Stimulated activated naive CD8-positive, alpha-beta T cell treated with anti-CD3 and anti-CD28 coated beads, Interleukin-15, amount 100 ng/mL, for 72 hours (primary cell): ENCODE data around the gene COL18A1.
A peak's percentile ranks its signal among the peaks of the same experiment; 100 is the strongest.
"Not testable (repeated sequence)": the region's sequence is repeated elsewhere in the genome, so short reads cannot be mapped to it uniquely, and the experiment has no call there.

Experiments used
- ATAC-seq: fragments of 150-1000 bp; cut with Tn5 transposase; 2 replicates; pipeline ENCODE4 v1.10.0; 2021; ENCODE audit warnings: mild to moderate bottlenecking, moderate library complexity
- DNase-seq, 2 donors: peaks; one replicate each; pipeline ENCODE4 v3.0.0; 2021 to 2022
- H3K27ac Mint-ChIP-seq, 2 donors: one replicate each; pipeline ENCODE4 v1.8.0; 2022; ENCODE audit warnings: mild to moderate bottlenecking in 2 of 2, mixed read lengths in 2 of 2, moderate library complexity in 2 of 2
- H3K27me3 Mint-ChIP-seq: one replicate; pipeline ENCODE4 v1.8.0; 2022; ENCODE audit warnings: mixed read lengths
- H3K4me1 Mint-ChIP-seq: one replicate; pipeline ENCODE4 v1.8.0; 2022; ENCODE audit warnings: mild to moderate bottlenecking, mixed read lengths
- H3K4me3 Mint-ChIP-seq, 2 donors: one replicate each; pipeline ENCODE4 v1.8.0; 2022; ENCODE audit warnings: mild to moderate bottlenecking in 2 of 2, mixed read lengths in 2 of 2, moderate library complexity in 1 of 2
- H3K9me3 Mint-ChIP-seq, 2 donors: one replicate each; pipeline ENCODE4 v1.8.0; 2022; ENCODE audit warnings: mixed read lengths in 2 of 2

The COL18A1 gene

DNA sequence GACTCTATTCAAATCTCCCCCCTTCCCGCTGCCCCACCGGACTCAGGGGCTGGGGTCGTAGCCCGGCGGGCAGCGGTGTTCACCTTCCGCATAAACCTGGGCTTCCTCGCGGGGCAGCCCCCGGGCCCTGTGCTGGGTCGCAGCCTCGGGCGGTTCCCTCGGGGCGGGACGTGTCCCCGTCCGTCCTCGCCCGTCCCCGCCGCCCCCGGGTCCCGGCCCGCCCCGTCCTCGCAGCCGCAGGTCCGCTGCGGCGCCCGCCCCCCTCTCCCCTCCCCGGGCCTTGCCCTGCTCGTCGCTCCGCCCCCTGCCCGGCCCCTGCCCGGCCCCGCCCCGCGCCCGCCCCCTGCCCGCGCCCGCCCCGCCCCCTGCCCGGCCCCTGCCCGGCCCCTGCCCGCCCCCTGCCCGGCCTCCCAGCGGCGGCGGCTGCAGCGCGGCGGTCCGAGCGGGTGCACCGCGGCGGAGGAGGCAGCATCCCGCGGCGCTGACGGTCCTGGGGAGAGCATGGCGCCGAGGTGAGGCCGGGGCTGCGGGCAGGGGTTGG lies at the start of gene COL18A1:
Gene COL18A1 (plus strand): TSS at position 436 of the 541 bp plus-strand sequence. CDS start 66 bp downstream, at position 502.
- ATAC-seq (peak; percentile 66), DNase-seq (peak in 1 of 2 donors; percentile 17)
- Mint-ChIP-seq H3K4me1 (peaks cover 22% of the 10 kb centered on the region), H3K9me3 (peaks cover 0 to 10% of the 10 kb centered on the region in 2 donors), H3K27me3 (peaks cover 87% of the 10 kb centered on the region), H3K27ac (no peak within 1 kb of the TSS), H3K4me3 (peak within 1 kb of the TSS; percentile 81 to 83)

GRCh38 chr21:45355573-45355972 lies 49.4 kb upstream of the COL18A1 start:
- Mint-ChIP-seq H3K4me3 (no peak overlapping the region), H3K27ac (no peak overlapping the region), H3K4me1 (peaks cover 20% of the 10 kb centered on the region), H3K9me3 (no peaks in the 10 kb centered on the region), H3K27me3 (peaks cover 57% of the 10 kb centered on the region)
- ATAC-seq (no peak), DNase-seq (no peak)

DNA sequence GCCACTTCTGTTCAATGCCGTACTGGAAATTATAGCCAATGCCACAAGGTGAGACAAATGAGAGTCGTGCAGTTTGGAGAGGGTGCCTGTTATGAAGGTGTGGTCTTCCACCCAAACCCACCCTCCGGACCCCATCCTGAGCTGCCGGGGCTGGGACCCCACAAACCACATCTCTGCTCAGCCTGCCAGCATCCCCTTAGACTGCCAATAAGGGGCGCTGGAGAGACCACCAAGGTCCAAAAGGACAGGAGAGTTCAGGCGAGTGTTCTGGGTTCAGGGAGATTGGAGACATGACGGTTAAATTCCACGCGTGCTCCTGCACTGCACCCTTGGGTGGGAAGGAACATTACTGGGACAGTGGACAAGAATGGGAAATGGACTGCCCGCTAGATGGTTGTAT lies 48.7 kb upstream of the COL18A1 start:
- Mint-ChIP-seq H3K9me3 (no peaks in the 10 kb centered on the region), H3K4me1 (peaks cover 20% of the 10 kb centered on the region), H3K4me3 (no peak overlapping the region), H3K27ac (no peak overlapping the region), H3K27me3 (peaks cover 57% of the 10 kb centered on the region)
- no peak for DNase-seq
- no peak for ATAC-seq

GRCh38 chr21:45356653-45357435 lies 48.1 kb upstream of the COL18A1 start:
- DNase-seq, result no peak
- Mint-ChIP-seq H3K27me3 (peaks cover 57% of the 10 kb centered on the region), H3K4me1 (peaks cover 17% of the 10 kb centered on the region), H3K9me3 (no peaks in the 10 kb centered on the region), H3K27ac (no peak overlapping the region), H3K4me3 (no peak overlapping the region)
- ATAC-seq, result no peak

GRCh38 chr21:45357436-45358260 lies 47.3 kb upstream of the COL18A1 start:
- H3K27me3 Mint-ChIP-seq, result peaks cover 57% of the 10 kb centered on the region
- DNase-seq (no peak), ATAC-seq (no peak)
- no peak overlapping the region for H3K27ac Mint-ChIP-seq
- H3K4me3 Mint-ChIP-seq, result no peak overlapping the region
- H3K9me3 Mint-ChIP-seq, result no peaks in the 10 kb centered on the region
- H3K4me1 Mint-ChIP-seq, result peaks cover 15% of the 10 kb centered on the region

DNA sequence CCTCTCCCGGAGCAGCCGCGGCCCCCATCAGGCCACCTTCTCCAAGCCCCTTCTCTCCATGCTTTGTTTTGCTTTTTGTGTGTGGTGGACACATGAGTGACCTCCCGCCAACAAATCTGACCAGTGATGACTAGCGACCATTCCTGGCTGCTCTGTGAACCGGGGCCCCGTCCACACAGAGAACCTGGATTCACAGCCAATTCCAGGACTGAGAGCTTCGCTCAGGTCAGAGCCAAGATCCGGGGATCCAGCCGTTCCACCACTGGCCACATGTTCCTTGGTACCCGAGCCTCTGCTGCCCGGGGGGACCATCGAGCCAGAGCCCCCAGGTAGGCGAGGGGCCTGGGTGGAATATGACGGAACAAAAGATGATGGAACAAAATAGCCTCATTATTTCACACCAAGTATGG lies 46.7 kb upstream of the COL18A1 start:
- Mint-ChIP-seq H3K4me3 (no peak overlapping the region), H3K9me3 (no peaks in the 10 kb centered on the region), H3K27ac (no peak overlapping the region), H3K27me3 (peaks cover 54% of the 10 kb centered on the region), H3K4me1 (peaks cover 15% of the 10 kb centered on the region)
- no peak for ATAC-seq
- DNase-seq, result no peak

DNA sequence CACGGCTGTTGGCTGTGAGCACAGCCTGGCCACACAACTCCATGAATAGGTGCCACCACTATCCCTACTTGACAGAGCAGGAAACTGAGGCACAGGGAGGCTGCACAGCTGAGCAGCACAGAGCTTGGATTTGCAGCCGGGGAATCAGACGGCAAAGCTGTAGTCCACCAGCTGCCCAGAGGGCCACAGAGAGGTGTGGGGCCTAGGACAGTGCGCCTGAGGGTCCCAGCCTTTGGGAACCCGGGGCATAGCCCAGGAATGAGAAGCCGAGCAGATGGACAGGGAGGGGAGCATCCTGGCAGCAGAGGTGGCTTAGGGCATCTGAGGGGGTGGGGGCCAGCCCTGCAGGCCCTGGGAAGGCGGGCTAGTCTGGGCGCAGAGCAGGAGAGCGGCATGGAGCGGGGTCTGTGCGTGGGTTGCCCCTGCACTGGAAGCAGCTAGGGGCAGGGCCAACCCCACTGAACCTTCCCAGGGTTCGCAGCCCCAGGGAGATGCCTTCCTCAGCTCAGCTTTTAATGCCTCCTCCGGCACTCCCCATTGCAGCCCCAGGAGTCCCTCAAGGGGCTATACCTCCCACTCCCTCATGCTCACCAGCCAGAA lies 46.2 kb upstream of the COL18A1 start:
- no peaks in the 10 kb centered on the region for H3K9me3 Mint-ChIP-seq
- H3K4me3 Mint-ChIP-seq, result no peak overlapping the region
- ATAC-seq (no peak), DNase-seq (no peak)
- peaks cover 18% of the 10 kb centered on the region for H3K4me1 Mint-ChIP-seq
- H3K27me3 Mint-ChIP-seq, result peaks cover 50% of the 10 kb centered on the region
- no peak overlapping the region for H3K27ac Mint-ChIP-seq

- Mint-ChIP-seq H3K4me3 (no peak overlapping the region), H3K4me1 (peaks cover 26% of the 10 kb centered on the region)
- no peak for DNase-seq
Observed at GRCh38 chr21:45359451-45360217, 45.3 kb upstream of the COL18A1 start.

DNA sequence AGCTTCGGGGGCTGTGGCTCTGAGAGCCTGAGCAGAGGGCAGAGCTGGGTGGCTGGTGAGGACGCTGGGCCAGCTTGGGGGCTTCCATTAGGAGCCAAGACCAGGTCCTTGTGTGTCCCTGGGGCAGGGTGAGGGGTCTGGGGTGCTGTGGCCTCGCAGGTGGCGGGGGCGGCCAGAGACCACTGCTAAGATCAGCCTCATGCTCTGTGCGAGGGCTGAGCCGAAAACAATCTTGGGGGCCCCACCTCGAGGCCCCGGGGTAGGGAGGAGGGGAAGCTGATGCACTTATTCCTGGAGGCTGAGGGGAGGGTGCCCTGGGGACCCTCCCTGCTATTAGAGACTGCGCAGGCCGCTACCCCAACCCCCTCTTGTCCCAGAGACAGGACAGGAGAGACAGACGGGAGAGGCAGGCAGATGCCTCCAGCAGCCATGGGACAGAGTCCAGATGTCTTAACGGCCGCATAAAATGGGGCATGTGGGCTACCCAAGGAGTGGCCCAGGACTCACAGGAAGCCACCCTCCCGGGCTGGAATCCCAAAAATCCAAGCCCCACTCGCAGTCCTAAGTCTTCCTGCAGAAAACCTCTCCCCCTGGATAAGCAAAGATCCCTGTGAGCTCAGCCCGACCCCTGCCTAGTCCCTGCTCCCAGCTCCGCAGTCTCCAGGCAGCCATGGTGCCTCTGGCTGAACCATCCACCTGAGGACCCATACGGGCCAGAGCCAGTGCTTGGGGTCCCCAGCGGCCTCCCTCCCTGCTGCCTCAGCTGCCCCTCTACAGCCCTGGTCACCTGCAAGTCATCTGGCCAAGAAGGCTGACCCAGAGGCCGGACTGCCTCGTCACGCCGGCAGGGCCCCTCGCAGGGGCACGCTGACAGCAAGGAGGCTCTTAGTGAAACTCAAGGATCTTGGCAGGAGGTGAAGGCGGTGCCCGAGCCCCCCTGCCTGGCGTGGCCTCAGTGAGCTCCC lies 43.6 kb upstream of the COL18A1 start:
- Mint-ChIP-seq H3K27me3 (peaks cover 34% of the 10 kb centered on the region), H3K4me1 (peaks cover 13% of the 10 kb centered on the region)
- DNase-seq, result no peak

More at GRCh38 chr21:45359451-45360217, 45.3 kb upstream of the COL18A1 start:
- no peak overlapping the region for H3K27ac Mint-ChIP-seq
- peaks cover 49% of the 10 kb centered on the region for H3K27me3 Mint-ChIP-seq
- H3K9me3 Mint-ChIP-seq, result no peaks in the 10 kb centered on the region
- no peak for ATAC-seq

DNA sequence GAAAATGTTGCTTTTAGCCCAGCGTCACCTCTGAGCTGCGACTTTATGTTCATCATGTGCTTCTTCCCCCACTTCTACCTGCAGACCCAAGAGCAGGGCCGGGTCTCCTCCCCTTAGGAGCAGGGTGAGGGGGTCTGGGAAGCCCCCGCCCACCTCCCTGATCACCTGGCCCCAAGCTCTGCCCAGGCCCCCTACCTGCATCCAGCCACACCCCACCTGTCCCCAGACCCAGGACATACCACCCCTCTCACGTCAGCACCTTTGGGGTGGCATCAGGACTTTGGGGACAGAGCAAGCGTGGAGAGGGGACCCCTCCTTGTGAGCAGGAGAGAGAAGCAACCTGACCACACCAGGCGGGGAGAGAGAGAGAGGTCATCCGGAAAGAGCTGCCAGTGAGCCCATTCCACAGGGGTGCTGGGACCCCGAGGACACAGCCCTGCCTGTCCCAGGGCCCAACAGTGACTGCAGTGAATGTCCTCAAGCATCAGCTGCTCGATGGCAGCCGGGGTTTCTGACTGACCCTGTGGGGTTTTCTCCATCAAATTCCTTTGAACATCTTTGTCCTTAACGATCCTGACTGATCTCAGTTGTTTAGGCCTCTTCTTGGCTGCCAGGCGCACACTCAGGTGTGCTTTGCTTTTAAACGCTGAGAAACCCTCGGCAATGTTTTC lies 42.8 kb upstream of the COL18A1 start:
- no peak for ATAC-seq

More for the DNA sequence above, 43.6 kb upstream of the COL18A1 start:
- H3K9me3 Mint-ChIP-seq, result no peaks in the 10 kb centered on the region
- ATAC-seq, result no peak
- no peak overlapping the region for H3K4me3 Mint-ChIP-seq
- H3K27ac Mint-ChIP-seq, result no peak overlapping the region

DNA sequence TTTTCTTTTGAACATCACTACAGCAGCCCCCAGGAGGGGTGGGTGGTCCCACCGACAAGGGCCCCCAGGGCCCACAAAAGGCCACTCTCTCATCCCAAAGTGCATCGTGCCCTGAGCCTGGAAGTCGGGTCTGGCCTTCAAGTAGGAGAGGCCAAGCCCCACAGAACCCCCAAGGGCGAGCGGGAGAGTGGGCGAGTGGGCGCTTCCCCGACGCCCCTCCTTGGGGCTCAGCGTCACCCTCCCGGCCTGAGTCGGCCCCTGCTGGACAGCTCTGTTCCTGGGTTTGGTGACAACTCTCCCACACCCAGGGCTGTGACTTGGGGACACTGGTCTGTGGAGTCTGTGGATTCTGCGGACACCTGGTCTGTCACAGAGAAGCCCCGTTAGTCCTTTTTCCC lies 42.2 kb upstream of the COL18A1 start:
- H3K9me3 Mint-ChIP-seq, result no peaks in the 10 kb centered on the region
- H3K4me1 Mint-ChIP-seq, result peaks cover 12% of the 10 kb centered on the region
- H3K27ac Mint-ChIP-seq, result no peak overlapping the region
- no peak for ATAC-seq
- H3K27me3 Mint-ChIP-seq, result peaks cover 27% of the 10 kb centered on the region
- DNase-seq, result no peak
- H3K4me3 Mint-ChIP-seq, result no peak overlapping the region

More for the DNA sequence above, 42.8 kb upstream of the COL18A1 start:
- H3K27ac Mint-ChIP-seq, result no peak overlapping the region
- H3K4me1 Mint-ChIP-seq, result peaks cover 12% of the 10 kb centered on the region
- peaks cover 31% of the 10 kb centered on the region for H3K27me3 Mint-ChIP-seq
- H3K4me3 Mint-ChIP-seq, result no peak overlapping the region
- no peak for DNase-seq
- no peaks in the 10 kb centered on the region for H3K9me3 Mint-ChIP-seq

DNA sequence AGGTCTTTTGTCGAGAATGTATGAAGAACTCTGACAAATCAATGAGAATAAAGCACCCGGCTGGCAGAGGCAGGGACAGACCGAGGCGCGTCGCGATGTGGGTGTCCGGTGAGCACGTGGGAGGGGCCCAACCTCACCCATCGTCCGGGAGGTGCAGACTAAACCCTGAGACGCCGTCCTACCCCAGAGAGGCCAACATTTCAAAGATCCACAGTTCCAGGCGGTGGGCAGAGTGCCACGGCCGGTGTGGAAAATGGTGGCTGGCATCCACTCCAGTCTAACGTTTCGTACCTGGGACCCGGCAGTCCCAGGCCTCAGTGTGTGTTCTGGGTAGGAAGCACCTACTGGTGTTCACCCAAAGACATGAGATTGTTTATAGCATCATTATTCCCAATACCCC lies 41.7 kb upstream of the COL18A1 start:
- H3K9me3 Mint-ChIP-seq, H3K27ac Mint-ChIP-seq, ATAC-seq, H3K4me3 Mint-ChIP-seq, DNase-seq: not testable (repeated sequence)
- peaks cover 15% of the 10 kb centered on the region for H3K4me1 Mint-ChIP-seq
- H3K27me3 Mint-ChIP-seq, result peaks cover 22% of the 10 kb centered on the region

- Mint-ChIP-seq H3K4me1 (peaks cover 18% of the 10 kb centered on the region), H3K27ac (peak overlapping the region in 1 of 2 donors; percentile 93), H3K27me3 (peaks cover 15% of the 10 kb centered on the region), H3K4me3 (peak overlapping the region in 1 of 2 donors; percentile 36), H3K9me3 (no peaks in the 10 kb centered on the region)
- ATAC-seq (peak; percentile 71), DNase-seq (peak; percentile 12 to 18)
Observed at GRCh38 chr21:45363921-45364467, 41.0 kb upstream of the COL18A1 start.
